Measurements from ENCODE around the gene MED29.
"Not testable (repeated sequence)": the region's sequence is repeated elsewhere in the genome, so short reads cannot be mapped to it uniquely, and the experiment has no call there.

MED29 gene

DNA sequence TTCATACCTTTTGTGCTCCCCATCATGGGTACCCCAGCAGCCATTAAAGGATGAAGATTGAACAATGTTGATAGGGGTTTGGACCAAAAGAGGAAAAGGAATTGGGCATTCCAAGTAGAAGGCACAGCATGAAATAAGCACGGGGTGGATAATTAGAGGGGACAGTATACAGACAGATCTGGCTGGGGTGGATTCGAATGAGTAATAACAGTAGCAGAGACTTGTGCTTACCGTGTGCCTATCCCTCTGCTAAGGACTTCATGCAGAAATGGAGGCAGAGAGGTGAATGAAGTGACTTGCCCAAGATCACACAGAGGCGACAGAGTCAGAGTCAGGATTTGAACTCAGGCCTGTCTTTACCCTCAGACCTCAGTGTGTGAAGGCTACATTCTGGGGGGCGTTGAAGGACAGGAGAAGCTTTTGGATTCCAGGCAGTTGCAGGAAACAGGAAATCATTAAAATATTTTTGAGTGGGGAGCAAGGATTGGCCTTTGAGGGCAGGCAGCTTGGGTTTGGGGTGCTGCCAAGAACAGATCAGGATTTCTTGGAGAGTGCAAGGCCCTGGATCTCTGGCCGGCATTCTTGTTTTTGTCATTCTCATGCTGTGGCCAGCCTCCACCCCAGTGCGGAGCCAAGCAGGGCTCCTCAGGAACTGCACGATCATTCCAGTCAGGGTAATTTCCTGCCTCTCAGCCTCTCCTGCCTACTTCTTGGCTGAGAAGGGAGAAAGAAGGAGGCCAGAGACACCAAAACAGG, 19.0 kb upstream of the MED29 start:
- peak; percentile 75 for DNase-seq (ENCODE audit: low spot score)

DNA sequence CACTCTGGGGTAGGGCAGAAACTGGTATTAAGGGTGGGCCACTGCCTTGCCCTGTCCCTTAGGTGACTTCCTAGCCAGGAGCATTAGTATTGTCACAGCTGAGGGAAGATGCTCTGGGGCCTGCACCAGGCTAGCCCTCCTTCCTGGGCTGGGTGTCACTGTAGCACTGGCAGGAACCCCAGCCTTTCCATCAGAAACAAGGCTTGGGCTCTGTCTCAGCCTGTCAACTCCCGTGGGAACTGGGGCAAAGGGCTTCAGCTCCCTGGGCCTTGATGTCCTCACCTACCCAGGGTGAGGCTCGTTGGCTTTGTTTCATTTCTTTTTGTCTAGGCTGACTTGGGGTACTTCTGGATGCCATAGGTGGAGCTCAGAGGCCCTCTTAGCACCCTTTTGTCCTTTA, 18.2 kb upstream of the MED29 start:
- DNase-seq (ENCODE audit: low spot score), result no peak

DNA sequence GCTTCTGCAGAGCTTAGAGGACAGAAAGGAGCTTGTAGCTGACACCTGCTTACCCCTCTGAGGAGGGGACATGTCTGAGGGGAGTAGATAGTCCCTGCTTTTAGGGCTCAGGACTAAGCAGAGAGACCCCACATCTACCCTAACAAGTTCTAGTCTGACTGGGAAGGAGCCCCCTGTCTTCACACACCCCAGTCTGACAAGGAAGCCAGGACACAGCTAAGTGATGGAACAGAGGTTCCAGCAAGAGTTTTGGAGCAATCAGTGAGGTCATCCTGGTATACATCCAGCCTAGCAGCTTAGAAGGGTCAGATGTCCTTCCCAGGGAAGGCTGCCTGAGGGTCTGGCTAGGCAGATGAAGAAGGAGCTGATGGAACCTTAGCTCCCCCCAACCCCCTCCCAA, 15.2 kb upstream of the MED29 start:
- DNase-seq (ENCODE audit: low spot score), result no peak

DNA sequence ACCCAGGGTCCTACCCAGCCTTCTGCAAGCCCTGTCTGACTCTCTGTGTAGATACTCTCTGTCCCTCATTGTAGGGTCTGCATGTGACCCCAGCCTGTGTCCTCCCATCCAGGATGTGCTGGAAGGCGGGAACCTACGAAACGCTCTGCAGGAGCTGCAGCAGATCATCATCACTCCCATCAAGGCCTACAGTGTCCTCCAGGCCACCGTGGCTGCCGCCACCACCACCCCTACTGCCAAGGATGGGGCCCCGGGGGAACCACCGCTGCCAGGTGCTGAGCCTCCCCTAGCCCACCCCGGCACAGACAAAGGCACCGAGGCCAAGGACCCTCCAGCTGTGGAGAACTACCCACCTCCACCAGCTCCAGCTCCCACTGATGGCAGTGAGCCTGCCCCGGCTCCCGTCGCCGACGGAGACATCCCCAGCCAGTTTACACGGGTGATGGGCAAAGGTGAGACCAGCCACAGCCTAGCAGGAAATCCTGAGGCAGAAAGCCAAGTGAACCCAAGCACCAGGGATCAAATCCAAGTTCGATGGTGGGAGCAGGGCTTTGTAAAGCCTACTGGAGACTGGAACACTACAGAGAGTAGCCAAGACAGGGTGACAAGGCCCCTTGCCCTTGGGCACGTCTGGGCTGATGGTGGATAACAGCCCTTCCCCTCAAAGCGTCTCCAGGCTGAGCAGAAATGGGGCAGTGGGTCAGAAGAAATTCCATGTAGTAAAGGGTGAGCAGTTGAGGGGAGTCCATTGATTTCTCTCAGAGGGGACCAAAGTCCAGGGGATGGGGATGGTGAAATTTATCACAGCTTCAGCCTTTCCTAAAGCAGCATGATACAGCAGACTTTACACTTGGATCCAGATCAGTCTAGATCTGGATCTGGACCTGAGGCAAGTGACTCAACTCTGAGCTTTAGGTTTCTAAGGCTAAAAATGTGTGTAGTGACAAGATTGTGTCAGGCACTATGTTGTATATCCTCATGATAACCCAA, 13.5 kb upstream of the MED29 start:
- no peak for DNase-seq (ENCODE audit: low spot score)

DNA sequence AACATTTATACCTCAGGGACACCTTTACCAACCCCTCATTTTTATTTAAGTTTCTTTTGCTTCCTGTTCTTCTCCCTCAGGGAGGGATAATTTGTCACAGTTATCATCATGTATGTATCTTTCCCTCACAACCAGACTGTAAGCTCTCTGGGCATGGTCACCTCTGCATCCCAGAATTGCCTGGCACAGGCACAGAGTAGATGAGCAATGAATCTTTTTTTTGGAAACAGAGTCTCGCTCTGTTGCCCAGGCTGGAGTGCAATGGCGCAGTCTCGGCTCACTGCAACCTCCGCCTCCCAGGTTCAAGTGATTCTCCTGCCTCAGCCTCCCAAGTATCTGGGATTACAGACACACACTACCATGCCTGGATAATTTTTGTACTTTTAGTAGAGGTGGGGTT, 11.8 kb upstream of the MED29 start:
- DNase-seq (ENCODE audit: low spot score), result not testable (repeated sequence)

DNA sequence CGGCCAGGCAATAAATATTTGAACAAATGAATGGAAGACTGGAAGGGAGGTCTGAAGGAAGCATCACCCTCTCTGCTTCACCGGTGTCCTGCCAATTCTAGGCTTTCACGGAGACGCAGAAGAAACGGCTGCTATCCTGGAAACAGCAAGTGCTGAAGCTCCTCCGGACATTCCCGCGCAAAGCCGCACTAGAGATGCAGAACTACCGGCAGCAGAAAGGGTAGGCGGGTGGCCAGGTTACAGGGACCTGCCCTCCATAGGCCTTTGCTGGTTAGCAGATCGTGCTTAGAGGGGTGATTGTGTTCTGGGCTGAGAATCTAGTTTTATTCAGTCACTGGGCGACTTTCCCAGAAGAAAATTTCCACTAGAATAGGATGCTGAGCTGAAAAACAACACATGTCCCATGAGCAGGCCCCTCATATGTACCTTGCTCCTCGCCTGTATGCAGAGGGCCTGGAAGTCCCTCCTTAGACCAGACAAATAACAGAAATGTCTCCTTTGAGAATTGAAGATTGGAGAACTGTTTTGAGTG, 11.2 kb upstream of the MED29 start:
- DNase-seq (ENCODE audit: low spot score), result no peak

DNA sequence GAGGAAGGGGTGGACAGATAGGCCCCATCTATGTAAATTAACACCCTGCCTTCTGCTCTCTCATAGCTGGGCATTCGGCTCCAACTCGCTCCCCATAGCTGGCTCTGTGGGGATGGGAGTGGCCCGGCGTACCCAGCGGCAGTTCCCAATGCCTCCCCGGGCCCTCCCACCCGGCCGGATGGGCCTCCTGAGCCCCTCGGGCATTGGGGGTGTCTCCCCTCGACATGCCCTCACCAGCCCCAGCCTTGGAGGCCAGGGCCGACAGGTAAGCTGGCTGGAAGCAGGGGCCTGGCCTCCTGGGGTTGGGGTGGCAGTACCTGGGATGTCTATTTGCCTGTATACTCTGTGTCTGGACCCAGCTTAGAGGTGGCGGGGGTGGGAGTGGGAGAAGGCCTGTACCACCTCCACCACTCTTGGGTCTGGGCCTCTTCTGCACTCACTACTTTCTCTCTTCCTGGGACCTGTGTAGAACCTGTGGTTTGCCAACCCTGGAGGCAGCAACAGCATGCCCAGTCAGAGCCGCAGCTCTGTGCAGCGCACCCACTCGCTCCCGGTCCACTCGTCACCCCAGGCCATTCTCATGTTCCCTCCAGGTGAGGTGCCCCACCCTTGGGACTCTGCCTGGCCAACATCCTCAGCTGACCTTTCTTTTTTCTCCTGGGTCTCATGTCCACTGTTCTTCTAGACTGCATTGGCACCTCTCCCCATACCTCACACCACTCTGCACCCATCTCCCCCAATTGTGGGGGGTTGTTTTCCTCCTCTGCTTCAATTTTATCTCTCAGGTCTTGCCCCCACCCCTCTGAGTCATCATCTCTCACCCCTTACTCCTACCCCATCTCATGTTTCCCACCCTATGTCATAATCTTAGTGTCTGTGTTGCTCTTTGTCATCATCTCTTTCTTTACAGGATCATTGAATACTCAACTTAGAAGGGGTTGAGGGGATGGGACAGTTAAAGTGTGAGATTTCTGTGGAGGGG, 10.4 kb upstream of the MED29 start:
- DNase-seq (ENCODE audit: low spot score), result no peak

DNA sequence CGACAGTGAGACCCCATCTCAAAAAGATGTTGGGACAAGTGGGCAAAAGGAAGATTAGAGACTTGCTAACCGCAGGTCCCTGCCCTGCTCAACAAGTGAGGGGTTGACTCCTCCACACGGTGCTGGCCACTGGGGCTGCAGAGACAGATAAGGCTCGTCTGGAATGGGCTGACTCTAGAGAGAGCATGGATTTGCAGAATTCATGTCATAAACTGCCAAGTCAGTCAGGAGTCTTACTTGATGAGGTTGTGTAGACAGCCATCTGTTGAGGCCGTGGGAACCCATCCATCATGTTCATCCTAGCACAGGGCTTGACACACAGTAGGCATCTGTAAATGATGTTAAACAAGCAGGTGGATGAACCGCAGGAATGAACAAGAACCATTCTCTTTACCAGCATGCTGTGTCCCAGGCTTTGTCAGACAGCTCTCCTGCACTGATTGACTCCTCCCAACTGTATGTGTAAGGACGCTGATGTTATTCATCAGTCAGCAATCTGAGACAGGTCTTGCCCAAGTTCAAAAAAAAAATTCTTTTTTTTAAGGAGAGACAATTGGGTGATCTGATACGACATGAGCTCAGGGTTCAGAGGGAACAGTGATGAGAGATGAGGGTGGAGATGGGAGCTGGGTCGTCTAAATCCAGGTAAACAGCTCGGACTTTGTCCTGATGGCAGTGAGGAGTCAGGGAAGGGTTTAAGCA, 9.1 kb upstream of the MED29 start:
- DNase-seq (ENCODE audit: low spot score), result no peak

DNA sequence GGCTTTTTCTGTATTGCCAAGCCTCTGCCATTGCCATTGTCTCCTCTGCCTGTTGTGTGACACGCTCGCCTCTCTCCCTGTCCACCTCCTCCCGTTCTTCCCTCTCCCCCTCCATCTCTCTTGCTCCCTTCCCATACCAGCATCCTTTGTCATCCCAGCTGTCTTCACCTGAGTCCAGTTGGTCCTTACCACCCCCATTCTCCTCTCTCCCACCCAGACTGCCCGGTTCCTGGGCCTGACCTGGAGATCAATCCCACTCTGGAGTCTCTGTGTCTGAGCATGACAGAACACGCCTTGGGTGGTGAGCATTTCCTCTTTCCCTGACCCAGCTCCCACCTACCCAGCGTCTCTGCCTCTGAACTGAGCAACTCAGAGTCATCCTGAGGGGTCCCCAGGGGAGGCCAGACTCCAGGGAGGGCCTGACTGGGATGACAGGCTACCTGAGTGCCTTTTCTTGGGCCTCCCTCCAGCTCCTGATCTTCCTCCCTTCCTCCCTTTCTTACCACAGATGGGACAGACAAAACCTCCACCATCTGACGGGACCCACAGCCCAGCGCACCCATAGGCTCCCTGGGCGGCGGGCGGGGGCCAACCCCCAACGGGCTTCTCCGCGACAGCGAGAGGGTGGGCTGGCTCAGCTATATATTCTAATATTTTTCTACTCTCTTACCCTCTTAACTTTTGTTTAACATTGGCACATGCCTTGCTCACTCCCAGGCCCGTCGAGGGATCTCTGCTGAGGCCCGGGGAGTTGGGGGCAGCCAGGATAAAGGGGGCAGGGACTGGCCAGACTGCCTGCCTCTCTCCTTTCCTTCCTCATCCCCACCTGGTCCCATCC, 8.0 kb upstream of the MED29 start:
- DNase-seq (ENCODE audit: low spot score), result no peak

DNA sequence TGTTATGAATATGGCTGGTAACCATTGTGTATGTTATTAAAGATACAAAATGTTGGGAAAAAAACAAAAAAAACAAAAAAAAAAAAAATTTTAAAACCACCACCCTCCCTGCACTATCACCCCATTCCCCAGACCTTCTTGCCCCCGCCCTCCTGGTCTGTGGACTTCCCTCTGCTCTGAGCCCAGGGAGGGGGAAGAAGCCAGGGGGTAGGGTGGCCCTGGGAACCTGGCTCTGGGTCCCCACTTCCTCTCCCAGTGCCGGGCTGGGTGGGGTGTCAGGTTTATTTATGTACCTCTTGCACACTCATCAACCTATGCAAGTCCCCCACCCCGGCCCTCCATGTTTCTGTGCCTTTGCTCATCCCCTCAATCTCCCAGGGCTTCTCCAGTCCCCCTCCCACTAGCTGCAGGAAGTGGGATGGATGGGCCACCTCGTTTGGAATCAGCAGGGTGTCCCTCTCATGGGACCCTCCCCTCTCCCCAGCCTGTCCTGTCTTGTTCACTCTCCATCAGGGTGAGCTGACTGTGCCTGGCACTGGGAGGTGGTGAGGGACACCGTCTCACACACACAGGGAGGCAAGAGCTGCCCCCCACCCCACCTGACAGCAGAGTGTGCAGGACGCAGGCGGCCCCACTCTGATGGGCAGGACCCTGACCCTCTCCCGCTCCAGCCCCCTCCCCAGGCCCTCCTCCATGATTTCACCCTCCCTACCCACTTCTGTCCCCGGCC, 6.2 kb upstream of the MED29 start:
- DNase-seq (ENCODE audit: low spot score), result no peak

DNA sequence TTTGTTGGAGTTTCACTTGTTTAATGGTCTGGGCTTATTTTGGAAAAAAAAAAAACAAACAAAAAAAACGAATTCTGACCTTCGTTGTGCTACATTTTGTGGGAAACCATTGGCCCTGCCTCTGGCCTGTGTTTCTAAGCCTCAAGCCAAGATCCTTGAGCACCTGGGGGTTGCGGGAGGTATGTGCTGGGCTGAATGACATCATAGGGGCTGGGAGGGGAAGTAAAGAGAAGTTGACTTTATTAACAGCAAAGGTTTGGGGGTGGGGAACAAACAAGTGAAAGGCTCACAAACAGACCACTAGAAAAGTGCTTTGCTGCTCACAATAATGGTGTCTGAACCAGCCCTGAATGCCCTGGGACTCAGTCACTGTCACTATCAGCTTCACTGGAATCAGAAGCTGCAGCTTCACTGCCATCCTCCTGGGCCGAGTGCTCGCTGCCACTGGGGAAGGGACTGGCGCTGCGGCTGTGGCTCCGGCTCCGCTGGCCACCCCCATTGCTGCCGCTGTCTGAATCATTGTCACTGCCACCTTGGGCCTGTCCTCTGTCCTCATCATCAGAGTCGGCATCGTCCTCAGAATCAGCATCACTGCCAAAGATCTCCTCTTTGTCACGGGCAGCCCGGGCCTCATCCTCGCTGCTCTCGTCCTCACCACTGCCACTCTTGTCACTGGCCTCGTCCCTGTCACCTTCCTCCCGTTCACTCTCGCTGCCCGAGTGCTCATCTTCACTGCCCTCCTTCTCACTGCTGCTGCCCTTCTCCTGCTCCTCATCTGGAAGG, 5.4 kb upstream of the MED29 start:
- DNase-seq (ENCODE audit: low spot score), result no peak

DNA sequence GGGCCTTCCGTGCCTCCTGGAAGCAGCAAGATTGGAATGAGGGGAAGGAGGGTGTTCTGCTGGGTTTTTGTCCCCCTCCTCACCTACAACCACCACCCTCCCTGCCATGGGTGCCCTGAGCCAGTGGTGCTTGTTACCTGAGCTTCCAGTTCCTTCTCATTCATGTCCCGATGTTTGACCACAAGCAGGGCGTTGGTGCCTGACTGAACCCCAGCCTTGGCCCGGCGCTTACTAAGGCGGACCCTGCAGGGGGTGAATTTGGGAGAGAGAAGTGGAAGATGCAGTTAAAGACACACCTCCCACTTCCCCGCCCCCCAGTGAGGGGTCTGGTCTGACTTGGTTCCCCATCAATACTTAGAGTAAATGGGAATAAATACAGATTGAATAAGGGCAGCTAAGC, 4.6 kb upstream of the MED29 start:
- no peak for DNase-seq (ENCODE audit: low spot score)

DNA sequence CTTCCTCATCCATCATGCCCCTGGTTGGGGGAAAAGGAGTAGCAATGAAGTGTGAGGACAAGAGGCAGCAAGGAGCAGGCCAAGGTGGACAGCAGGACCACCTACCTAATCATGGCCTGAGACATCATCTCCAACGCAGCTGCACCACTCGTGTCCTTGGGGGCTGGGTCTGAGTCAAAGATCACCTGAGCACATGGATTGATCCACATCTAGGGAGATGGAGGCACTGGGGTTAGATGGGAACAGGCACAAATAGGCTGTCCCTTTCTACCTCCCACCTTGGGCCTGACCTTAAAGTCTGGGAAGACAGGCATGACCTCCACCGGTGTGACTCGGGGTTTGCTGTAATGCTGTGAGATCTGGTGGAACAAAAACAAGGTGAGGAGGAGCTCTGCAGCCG, 2.5 kb upstream of the MED29 start:
- no peak for DNase-seq (ENCODE audit: low spot score)

DNA sequence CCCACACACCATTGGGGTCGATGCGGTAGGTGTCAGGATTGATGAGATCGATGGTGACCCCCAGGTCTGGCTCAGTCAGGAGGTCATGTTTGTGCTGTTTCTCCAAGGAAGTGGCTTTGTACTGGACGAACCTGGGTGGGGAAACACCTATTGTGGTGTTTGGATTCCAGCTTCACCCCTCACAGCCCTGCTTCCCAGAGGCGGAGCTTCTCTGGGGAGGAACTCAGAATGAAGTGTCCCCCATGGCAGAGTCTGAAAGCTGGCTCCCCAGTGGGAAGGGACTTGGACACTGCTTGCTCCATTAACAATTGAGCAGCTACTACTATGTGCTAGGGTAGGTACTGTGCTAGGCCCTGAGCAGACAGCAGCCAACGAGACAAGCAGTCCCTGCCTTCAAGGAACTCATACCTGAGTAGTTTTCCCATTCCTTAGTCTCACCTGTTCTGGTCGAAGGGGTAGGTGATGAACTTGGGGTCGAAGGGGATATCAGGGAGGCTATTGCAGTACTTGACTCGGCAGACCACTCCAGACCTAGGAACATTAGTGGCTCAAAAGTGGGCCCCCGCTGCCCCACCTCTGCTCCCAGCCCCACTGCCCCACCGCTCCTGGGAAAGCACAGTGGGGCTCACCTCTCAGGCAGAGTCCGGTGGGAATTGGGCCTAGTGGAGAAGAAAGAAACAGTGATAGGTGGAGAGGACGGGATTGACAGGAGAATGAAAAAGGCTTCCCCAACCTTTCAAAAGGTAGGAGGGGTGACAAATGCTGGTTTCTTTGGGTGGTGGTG, 1.4 kb upstream of the MED29 start:
- DNase-seq (ENCODE audit: low spot score), result no peak

DNA sequence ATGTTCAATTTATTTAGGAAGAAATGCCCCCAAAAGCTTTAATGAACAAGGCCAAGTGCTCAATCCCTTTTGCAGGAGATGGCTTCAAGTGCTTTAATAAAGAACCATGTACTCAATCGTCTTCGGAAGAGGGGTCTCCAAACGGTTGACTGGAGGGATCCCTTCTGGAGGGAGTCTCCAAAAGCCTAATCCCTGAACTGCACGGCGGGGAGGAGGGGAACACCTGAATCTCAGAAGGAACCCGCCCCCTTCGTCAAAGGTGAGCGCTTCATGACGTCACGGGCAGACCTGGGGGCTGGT, 777 bp upstream of the MED29 start:
- peak; percentile 78 for DNase-seq (ENCODE audit: low spot score)

DNA sequence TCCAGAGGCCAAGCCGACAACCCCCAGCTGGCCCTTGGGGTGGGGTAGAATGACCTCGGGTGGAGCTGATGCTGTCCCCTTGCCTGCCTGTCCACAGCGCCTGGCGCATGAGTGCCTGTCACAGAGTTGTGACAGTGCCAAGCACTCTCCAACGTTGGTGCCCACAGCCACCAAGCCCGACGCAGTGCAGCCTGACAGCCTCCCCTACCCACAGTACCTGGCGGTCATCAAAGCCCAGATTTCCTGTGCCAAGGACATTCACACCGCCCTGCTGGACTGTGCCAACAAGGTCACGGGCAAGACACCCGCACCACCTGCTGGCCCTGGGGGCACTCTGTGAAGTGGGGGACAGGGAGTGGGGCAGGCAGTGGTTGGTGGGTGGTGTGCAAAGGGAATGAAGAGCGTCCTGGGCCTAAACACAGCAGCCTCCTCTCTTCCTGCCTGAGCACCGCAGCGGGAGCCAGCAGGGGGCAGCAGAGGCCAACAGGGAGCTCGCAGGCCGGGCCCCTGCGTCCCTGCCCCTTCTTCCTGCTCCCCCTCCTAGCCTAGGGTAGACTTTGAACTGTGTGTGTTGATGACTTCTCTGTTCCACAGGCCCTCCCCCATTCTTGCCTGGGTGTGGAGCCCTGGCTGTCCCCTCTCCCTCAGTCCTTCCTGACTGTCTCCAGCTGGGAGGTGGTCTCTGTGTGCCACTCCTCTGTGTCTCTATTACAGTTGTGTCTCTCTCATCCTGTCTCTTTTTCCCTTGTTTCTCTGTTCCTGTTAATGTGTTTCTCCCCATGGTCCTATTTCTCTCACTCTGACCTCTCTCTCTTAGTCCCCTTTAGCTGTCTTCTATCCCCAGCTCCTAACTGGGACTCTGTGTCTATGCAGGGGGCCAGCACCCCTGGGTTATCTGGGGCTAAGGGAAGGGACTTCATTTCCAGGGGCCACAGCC, 6.5 kb downstream of the MED29 start:
- DNase-seq (ENCODE audit: low spot score), result no peak

DNA sequence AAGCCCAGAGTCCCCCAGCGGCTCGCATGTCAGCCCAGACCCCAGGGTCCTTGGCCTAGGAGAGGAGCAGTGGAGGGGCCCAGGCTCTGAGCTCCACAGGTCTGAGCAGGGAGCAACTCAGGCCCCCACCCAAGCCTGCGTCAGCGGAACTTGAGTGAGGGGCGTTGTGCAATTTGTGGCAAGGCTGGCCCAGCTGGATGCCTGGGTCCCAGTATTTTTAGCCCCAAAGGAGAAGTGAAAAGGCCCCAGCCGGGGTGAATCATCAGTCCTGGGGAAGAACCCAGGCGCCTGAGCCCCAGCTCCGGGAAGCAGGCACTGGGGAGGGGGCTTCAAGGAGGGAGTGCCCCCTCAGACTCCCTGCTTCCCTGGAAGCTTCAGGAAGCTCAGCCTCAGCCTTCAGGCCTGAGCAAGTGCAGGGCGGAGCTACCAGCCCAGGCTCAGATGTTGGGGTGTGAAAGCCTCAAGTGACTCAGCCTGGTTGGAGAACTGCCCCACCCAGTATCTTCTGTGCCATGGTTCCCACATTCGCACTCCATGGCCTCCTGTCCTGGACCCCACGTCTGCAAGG, 7.2 kb downstream of the MED29 start:
- DNase-seq (ENCODE audit: low spot score), result no peak
